Muscle of arm (tissue), 14 donors: Measurements from ENCODE around the gene ATP6V0D1. TPM values are rescaled to one million over a fixed set of nuclear protein-coding genes. Genes with fewer than 3 reads are reported as not detected.
A peak's percentile ranks its signal among the peaks of the same experiment; 100 is the strongest.

Experiments
- DNase-seq: peaks from one replicate; pipeline ENCODE4 v3.0.0-alpha.2; 2013
- long read RNA-seq, 11 donors: transcript quantifications; one replicate each; lab custom pipeline, GENCODE V29; 2026
- polyA plus RNA-seq, 12 donors: library from polyadenylated mRNA; unstranded; fragments of 120-200 nt; gene quantifications; one replicate each; pipeline ENCODE4 v1.2.1, GENCODE V29; 2013; ENCODE audit not compliant: insufficient read length in 12 of 12

Gene ATP6V0D1
- polyA plus RNA-seq: 10 to 100 TPM in 11 of 12 donors, not detected in 1; 44.5 to 67.3 (median 55.4) TPM
- long read RNA-seq, donor 1, transcript ATP6V0D1-201 (8 exons, 1,716 nt): major isoform, 33 of 40 reads
- long read RNA-seq, donor 1, partial matches to known transcripts: 5 of 40 reads
- long read RNA-seq, donor 1, other reads (novel, unspliced or antisense): 0 of 40 reads
- long read RNA-seq, donor 2, transcript ATP6V0D1-201 (8 exons, 1,716 nt): major isoform, 36 of 38 reads
- long read RNA-seq, donor 2, partial matches to known transcripts: 0 of 38 reads
- long read RNA-seq, donor 2, other reads (novel, unspliced or antisense): 0 of 38 reads
- long read RNA-seq, donor 3, transcript ATP6V0D1-201 (8 exons, 1,716 nt): major isoform, 7 of 7 reads
- long read RNA-seq, donor 3, partial matches to known transcripts: 0 of 7 reads
- long read RNA-seq, donor 3, other reads (novel, unspliced or antisense): 0 of 7 reads
- long read RNA-seq, donor 4, transcript ATP6V0D1-201 (8 exons, 1,716 nt): major isoform, 15 of 15 reads
- long read RNA-seq, donor 4, partial matches to known transcripts: 0 of 15 reads
- long read RNA-seq, donor 4, other reads (novel, unspliced or antisense): 0 of 15 reads
- long read RNA-seq, donor 5, transcript ATP6V0D1-201 (8 exons, 1,716 nt): major isoform, 33 of 34 reads
- long read RNA-seq, donor 5, partial matches to known transcripts: 0 of 34 reads
- long read RNA-seq, donor 5, other reads (novel, unspliced or antisense): 0 of 34 reads
- long read RNA-seq, donor 6, transcript ATP6V0D1-201 (8 exons, 1,716 nt): major isoform, 11 of 11 reads
- long read RNA-seq, donor 6, partial matches to known transcripts: 0 of 11 reads
- long read RNA-seq, donor 6, other reads (novel, unspliced or antisense): 0 of 11 reads
- long read RNA-seq, donor 7, transcript ATP6V0D1-201 (8 exons, 1,716 nt): major isoform, 15 of 15 reads
- long read RNA-seq, donor 7, partial matches to known transcripts: 0 of 15 reads
- long read RNA-seq, donor 7, other reads (novel, unspliced or antisense): 0 of 15 reads
- long read RNA-seq, donor 8, transcript ATP6V0D1-201 (8 exons, 1,716 nt): major isoform, 28 of 28 reads
- long read RNA-seq, donor 8, partial matches to known transcripts: 0 of 28 reads
- long read RNA-seq, donor 8, other reads (novel, unspliced or antisense): 0 of 28 reads
- long read RNA-seq, donor 9, transcript ATP6V0D1-201 (8 exons, 1,716 nt): major isoform, 12 of 13 reads
- long read RNA-seq, donor 9, partial matches to known transcripts: 0 of 13 reads
- long read RNA-seq, donor 9, other reads (novel, unspliced or antisense): 0 of 13 reads
- long read RNA-seq, donor 10, transcript ATP6V0D1-201 (8 exons, 1,716 nt): major isoform, 25 of 25 reads
- long read RNA-seq, donor 10, partial matches to known transcripts: 0 of 25 reads
- long read RNA-seq, donor 10, other reads (novel, unspliced or antisense): 0 of 25 reads
- long read RNA-seq, donor 11, transcript ATP6V0D1-201 (8 exons, 1,716 nt): major isoform, 24 of 26 reads
- long read RNA-seq, donor 11, partial matches to known transcripts: 0 of 26 reads
- long read RNA-seq, donor 11, other reads (novel, unspliced or antisense): 0 of 26 reads

DNA sequence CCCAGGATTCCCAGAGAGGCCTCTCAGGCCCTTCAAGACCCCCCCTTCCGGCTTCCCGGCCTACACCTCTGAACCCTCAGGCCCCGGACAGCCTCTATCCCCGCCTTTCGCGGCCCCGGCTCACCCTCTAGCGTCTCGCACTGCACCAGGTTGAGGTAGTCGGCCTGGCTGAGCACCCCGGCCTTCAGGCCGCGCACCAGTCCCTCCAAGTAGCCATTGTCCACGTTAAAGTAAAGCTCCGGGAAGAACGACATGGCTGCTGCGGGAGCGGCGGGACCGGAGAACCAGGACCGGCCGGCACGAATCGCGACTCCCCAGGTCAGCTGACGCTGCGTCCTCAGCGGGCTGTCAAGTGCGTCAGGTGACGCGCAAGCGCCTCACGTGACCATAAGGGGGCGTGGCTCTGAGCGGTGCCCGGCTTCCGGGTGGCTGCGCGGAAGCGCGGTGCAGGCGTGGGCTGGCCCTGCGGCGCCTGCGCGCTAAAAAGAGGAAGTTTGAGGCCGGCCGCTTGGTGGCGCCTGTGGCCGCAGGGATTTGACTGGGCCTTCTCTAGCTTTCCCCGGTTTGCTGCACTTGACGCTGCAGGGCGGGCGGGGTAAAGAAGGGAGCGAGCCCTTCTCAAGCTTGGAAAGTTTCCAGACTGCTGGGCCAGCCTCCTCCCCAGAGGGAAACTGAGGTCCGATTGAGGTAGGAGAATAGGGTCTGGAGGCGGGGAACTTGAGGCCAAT lies at the start of gene ATP6V0D1:
Gene ATP6V0D1, minus strand, starts transcription at position 325 of the 728 bp plus-strand sequence. Its CDS starts 71 bp downstream, at position 254.
- DNase-seq: peak; percentile 100

GRCh38 chr16:67530013-67530939 lies 49.3 kb upstream of the ATP6V0D1 start:
- DNase-seq: no peak

DNA sequence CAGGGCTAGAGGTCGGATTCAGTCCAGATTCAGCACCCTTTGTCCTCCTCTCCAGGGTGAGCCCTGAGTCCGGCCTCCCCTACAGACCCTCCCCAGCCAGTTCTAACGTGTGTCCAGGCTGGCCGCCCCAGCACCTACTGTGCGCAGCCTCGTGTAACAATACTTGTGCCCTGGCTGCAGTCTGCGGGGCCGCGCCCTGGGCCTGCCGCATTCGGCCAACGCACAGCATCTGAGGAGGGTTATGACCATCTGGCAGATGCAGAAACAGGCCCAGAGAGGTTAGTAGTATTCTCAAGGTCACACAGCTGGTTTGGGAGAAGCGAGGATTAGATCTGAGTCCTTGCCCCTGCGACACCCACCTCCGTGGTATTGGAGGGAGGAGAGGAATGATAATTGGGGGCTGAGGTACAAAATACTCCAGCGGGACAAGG lies 48.6 kb upstream of the ATP6V0D1 start:
- DNase-seq: no peak

- DNase-seq: no peak
These were observed 48.1 kb upstream of the ATP6V0D1 start for GRCh38 chr16:67528870-67529581.

DNA sequence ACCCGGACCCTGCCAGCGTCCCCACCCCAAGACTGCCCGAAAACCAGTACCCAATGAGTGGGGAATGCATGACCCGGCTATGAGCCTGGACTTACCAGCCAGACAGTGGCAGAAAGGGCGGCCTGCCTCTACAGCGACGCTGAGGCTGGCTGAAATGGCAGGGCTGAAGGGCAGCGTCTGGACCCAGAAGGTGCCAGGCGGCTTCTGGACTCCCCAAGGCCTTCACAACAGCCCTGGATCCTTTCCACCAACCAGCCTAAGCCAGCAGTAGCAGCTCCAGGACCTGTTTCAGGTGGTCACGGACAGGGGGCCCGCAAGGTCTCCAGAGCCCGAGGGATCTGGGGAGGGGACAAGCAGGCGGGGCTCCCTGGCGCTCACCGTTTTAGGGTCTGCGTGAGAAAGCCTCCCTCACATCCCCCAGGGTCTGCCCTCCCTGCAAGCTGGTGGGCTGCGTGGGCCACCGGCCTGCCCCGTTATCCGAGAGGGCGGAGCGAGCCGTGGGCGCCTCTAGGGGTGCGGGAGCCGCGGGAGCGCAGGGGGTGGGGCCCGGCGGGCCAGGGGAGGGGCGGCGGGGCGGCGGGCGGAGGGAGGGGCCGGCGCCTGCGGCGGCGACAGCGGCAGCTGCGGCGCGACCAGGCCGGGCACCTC lies 47.4 kb upstream of the ATP6V0D1 start, which contains the start of gene RIPOR1:
Gene RIPOR1, plus strand, starts transcription at position 608 of the 648 bp plus-strand sequence. CDS start 9,618 bp downstream, outside the sequence.
- no peak for DNase-seq

DNA sequence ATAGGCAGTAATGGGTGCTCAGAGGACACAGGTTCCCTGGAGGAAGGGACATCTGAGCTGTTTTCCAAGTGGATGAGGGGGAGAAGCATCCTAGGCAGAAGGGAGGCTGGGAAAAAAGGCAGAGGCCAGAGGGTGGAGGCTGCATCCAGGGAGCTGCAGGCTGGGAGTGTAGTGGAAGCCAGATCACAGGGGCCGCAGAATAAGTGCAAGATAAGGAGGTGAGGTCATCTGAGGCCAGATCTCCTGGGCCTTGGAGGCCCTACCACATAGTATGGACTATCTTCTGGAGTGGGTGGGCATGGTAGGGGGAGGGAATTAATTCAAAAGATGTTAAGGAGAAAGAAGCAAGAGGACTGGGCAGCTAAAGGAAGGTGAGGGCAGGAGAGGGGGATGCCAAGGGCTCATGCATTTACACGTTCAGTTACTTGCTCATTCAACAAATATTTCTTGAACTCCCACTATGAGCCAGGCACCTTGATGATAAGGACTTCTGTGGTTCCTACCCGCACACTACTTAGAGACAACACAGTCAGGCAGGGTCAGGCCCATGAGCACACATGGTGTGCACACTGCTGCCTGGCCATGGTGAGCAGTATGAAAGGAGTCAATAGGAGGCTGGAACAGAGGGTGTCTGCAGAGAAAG lies 45.3 kb upstream of the ATP6V0D1 start:
- DNase-seq: no peak

DNA sequence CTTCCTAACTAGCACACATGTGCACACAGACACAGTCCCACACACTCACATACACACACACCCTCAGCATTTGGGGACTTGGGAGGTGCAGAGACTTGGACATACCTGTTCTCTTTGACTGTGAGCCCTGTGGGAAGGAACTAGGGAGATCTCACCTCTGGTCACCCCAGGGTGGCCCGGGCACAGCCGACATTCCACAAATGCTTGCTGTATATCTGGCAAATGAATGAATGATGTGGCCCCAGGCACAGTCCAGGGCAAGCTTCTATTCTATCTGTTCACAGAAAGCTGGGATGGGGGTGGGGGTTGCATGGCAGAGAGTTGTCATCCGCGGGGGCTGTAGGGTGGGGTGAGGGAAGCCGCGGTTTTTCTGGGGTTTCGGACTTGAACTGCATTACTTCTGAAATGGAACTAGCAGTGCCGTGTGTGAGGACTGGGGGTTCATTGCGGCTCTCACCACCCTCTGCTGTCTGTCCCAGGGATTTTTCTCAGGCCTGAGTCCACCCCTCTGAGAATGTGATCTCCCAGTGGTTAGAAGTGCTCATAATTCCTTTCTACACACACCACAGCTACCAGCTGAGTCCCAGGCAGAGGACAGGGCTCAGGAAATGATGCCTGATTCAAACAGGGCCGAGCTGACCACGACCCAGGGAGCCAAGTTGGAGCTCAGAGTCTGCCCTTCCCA lies 44.4 kb upstream of the ATP6V0D1 start:
- DNase-seq: no peak

DNA sequence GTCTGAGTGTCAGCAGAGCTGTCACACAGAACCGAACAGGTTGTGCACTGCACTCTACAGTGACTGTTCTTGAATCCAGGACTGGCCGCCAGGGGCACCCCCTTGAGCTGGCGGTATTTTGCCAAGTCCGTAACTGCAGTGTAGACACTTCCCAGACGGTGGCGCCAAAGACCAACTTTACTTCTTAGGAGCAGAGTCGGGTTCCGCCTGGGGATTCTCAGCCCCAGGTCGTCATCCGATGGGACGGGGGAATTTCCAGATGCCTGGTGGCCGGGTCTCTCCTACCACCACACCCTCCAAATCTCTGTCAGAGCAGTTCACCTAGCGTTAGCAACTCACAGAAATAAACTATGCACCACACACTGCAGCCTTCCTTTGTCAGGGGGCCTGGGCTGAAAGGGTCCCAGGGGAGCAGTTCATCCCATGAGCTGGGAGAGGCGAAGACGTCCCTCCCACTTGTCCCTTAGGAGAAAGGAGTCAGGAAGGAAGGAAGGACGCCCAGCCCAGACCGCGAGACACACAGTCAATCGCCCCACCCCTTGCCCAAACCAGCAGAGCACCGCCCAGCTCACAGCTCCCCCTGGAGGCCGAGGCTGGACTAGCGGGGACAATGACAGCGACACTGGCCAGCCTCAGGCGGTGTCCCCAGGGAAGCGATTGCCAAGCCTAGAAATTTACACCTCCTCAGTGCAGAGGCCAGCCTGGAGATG lies 40.3 kb upstream of the ATP6V0D1 start:
- peak; percentile 95 for DNase-seq

DNA sequence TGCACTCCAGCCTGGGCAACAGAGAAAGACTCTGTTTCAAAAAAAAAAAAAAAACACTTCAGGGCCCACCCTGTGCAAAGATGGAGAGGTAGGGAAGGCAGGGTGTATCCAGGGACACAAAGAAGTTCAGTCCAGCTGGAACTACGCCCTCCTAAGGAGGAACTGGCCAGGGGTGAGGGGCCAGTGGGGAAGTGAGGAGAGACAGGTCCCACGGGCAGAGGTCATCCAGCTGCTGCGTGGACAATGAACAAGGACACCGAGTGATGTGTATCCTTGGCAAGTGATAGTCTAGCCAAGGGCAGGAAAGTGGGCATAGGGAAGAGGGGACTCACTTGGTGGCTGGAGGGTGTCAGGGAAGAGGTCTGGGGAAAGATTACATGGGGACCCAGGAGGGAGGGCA lies 38.3 kb upstream of the ATP6V0D1 start:
- DNase-seq: no peak

- no peak for DNase-seq
These were observed 37.7 kb upstream of the ATP6V0D1 start for GRCh38 chr16:67518676-67519075.

GRCh38 chr16:67517661-67518423 lies 36.9 kb upstream of the ATP6V0D1 start:
- no peak for DNase-seq

DNA sequence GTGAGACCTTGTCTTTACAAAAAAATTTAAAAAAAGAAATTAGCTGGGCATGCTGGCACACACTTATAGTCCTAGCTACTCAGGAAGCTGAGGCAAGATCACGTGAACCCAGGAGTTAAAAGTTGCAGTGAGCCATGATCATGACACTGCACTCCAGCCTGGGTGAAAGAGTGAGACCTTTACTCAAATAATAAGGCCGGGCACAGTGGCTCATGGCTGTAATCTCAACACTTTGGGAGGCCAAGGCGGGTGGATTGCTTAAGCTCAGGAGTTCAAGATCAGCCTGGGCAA lies 36.1 kb upstream of the ATP6V0D1 start:
- no peak for DNase-seq

- no peak for DNase-seq
These were observed 35.6 kb upstream of the ATP6V0D1 start for GRCh38 chr16:67516296-67517154.

DNA sequence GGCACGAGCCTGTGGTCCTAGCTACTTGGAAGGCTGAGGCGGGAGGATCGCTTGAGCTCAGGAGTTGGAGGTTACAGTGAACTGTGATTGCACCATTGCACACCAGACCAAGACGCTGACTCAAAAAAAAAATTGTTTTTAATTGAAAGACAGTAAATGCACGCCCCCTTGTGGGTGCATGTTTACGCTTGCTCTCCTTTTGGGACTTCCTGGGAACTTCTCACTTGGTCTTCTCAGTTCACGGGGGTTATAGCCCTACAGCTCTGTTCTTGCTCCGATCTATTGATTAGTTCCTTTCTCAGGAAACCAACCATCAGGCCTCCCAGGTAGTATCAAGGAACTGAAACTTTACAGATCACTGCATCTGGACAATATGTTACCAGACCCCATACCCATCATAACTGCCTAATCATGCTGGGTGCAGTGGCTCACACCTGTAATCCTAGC lies 33.4 kb upstream of the ATP6V0D1 start:
- peak; percentile 78 for DNase-seq
